Tibial nerve (tissue), 4 donors: ENCODE measurements around the gene IQGAP2.

ENCODE experiments used
- CTCF ChIP-seq, 5 experiments: fragments of 200-600 bp in 3 of 5; fragments of 450-650 bp in 2 of 5; sonication (generic) in 3 of 5; IDR thresholded peaks; one replicate each; pipeline ENCODE4 v1.5.1; 2016 to 2019; ENCODE audit warnings: antibody characterized with exemption in 5 of 5, mild to moderate bottlenecking in 3 of 5, moderate library complexity in 2 of 5
- EP300 ChIP-seq, 2 donors: sonication (generic); formaldehyde crosslinking; IDR thresholded peaks; one replicate each; pipeline ENCODE4 v1.6.1; 2017; ENCODE audit warnings: antibody characterized with exemption in 2 of 2, mild to moderate bottlenecking in 1 of 2
- POLR2A ChIP-seq, 2 donors: fragments of 450-650 bp; IDR thresholded peaks; one replicate each; pipeline ENCODE4 v1.6.1; 2017; ENCODE audit warnings: antibody characterized with exemption in 2 of 2, mild to moderate bottlenecking in 2 of 2, moderate library complexity in 2 of 2

GRCh38 chr5:76458486-76458830 is 55.4 kb downstream of the IQGAP2 start:
- TF ChIP-seq CTCF (IDR thresholded peaks at IDR 0.05) (no peak), POLR2A (IDR thresholded peaks at IDR 0.05) (no peak), EP300 (IDR thresholded peaks at IDR 0.05) (no peak)
